H4 (cell line): ENCODE measurements around the gene PSEN2. TPM values are rescaled to one million over a fixed set of nuclear protein-coding genes. Genes with fewer than 3 reads are reported as not detected.

Experiments
- total RNA-seq: library from RNA; depleted of rRNA; stranded (reverse); fragments of >200 nt; shearing (Covaris generic); gene quantifications from 2 replicates; pipeline ENCODE4 v1.2.3, GENCODE V29; 2014; rRNA removed

PSEN2 gene
- total RNA-seq, 1 experiment from 2014 or later, result 9.5 TPM

Other genes with a start within 250 kb of the PSEN2 start
- gene ITPKB, start 131.3 kb upstream of the PSEN2 start, total RNA-seq, result 1.9 and 2.1 TPM in 2 replicates
- gene COQ8A, start 69.7 kb downstream of the PSEN2 start, total RNA-seq, result 7.2 and 8.3 TPM in 2 replicates